ENCODE data around the gene TIMP2. TPM values are rescaled to one million over a fixed set of nuclear protein-coding genes. Genes with fewer than 3 reads are reported as not detected.

Gene TIMP2
- total RNA-seq, 1 experiment from 2014 or later: 60.5 TPM

DNA sequence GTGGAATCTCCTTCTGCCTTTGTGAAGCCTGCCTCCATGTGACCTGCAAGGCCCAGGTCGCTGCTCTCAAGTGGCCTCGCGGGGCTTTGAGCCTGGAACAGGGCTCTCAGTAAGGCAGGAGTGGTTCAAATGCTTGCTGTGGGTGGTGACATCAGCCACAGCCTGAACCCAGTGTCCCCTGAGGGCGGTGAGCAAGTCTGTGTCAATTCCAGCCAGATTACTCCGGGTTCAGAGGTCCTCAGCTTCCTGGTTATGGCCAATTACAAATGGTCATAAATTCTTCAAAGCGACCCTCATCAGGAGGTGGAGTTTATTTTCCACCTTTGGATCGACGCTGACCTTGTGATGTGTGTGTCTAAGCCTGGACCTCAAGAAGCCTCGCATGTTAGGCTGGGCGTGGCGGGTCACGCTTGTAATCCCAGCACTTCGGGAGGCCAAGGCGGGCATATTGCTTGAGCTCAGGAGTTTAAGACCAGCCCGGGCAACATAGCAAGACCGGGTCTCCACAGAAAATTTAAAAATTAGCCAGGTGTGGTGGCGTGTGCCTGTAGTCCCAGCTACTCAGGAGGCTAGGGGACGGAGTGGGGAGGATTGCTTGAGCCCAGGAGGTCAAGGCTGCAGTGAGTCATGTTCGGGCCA lies 37.3 kb upstream of the TIMP2 start:
- Histone ChIP-seq H3K27ac (ENCODE audit: low read depth, low read length, poor library complexity, severe bottlenecking) (no peak overlapping the region), H3K9me3 (ENCODE audit: low read depth, low read length, poor library complexity, severe bottlenecking) (no peaks in the 10 kb centered on the region), H3K4me1 (ENCODE audit: insufficient read depth, low read length, poor library complexity, severe bottlenecking) (no peaks in the 10 kb centered on the region), H3K36me3 (ENCODE audit: insufficient read depth, low read length, poor library complexity, severe bottlenecking) (no peaks in the 10 kb centered on the region), H3K27me3 (replicated peaks; ENCODE audit: insufficient read depth, low read depth, low read length, poor library complexity) (no peaks in the 10 kb centered on the region), H3K4me3 (ENCODE audit: low read depth, low read length, poor library complexity, severe bottlenecking) (no peak overlapping the region)
- BruUV-seq (replicated peaks): no TSS peak
- ChIA-PET POLR2A (ENCODE audit: low non-redundant PET) (interaction anchor here (0.6 kb wide), 1 partner anchor 67 kb away, joined by 4 read pairs; no protein-coding TSS in a partner anchor), CTCF (no interaction called here)
- TF ChIP-seq, protein P1, sequence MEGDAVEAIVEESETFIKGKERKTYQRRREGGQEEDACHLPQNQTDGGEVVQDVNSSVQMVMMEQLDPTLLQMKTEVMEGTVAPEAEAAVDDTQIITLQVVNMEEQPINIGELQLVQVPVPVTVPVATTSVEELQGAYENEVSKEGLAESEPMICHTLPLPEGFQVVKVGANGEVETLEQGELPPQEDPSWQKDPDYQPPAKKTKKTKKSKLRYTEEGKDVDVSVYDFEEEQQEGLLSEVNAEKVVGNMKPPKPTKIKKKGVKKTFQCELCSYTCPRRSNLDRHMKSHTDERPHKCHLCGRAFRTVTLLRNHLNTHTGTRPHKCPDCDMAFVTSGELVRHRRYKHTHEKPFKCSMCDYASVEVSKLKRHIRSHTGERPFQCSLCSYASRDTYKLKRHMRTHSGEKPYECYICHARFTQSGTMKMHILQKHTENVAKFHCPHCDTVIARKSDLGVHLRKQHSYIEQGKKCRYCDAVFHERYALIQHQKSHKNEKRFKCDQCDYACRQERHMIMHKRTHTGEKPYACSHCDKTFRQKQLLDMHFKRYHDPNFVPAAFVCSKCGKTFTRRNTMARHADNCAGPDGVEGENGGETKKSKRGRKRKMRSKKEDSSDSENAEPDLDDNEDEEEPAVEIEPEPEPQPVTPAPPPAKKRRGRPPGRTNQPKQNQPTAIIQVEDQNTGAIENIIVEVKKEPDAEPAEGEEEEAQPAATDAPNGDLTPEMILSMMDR (conservative IDR thresholded peaks at IDR 0.05; ENCODE audit: low read depth, low read length): no peak
- TF ChIP-seq EZH2 (IDR thresholded peaks at IDR 0.05; ENCODE audit: borderline replicate concordance, low read depth, low read length, poor library complexity, severe bottlenecking): no peak
- intact Hi-C loops (cut with micrococcal nuclease; ENCODE audit: unreplicated experiment): no loop called here
- no peak for DNase-seq (ENCODE audit: low spot score)

DNA sequence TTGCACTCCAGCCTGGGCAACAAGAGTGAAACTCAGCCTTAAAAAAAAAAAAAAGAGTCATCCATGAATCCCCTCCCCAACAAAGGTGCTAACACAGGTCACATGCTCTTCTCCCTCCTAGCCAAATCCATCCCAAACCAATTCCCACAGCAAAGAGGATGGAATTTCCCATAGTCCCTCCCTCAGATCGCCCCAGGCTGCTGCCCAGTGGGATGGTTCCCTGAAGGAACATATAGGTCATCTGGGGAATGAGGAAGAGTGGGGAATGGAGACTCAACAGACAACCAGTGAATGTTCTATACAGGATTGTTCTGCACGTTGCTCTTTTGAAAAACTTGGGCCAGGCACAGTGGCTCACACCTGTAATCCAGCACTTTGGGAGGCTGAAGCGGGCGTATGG lies 36.4 kb upstream of the TIMP2 start:
- intact Hi-C loops (cut with micrococcal nuclease; ENCODE audit: unreplicated experiment): no loop called here
- POLR2A ChIA-PET (ENCODE audit: low non-redundant PET): no interaction called here
- H3K4me3 ChIP-seq (ENCODE audit: low read depth, low read length, poor library complexity, severe bottlenecking): no peak overlapping the region

DNA sequence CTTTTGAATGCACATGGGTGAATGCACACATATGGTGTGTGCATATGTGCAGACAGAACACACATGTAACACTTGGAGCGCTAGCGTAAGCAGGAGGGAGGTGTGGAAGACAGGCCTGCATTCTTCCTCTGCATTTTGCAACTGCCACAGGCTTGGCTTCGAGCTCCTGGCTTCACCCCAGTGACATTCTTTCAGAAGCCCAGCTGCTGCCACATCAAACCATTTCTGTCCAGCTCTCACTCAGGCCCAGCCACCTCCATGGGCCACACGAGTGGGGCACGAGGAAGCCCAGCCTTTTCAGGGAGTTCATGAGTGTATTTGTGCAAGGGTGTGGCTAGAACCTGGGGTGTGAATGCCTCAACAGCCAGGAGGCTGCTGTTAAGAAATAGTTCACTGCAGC lies 35.7 kb upstream of the TIMP2 start:
- ChIA-PET POLR2A (ENCODE audit: low non-redundant PET) (no interaction called here), CTCF (no interaction called here)
- Histone ChIP-seq H3K36me3 (ENCODE audit: insufficient read depth, low read length, poor library complexity, severe bottlenecking) (no peaks in the 10 kb centered on the region), H3K4me1 (ENCODE audit: insufficient read depth, low read length, poor library complexity, severe bottlenecking) (no peaks in the 10 kb centered on the region), H3K27me3 (replicated peaks; ENCODE audit: insufficient read depth, low read depth, low read length, poor library complexity) (no peaks in the 10 kb centered on the region), H3K27ac (ENCODE audit: low read depth, low read length, poor library complexity, severe bottlenecking) (no peak overlapping the region), H3K4me3 (ENCODE audit: low read depth, low read length, poor library complexity, severe bottlenecking) (no peak overlapping the region), H3K9me3 (ENCODE audit: low read depth, low read length, poor library complexity, severe bottlenecking) (no peaks in the 10 kb centered on the region)
- intact Hi-C loops (cut with micrococcal nuclease; ENCODE audit: unreplicated experiment): no loop called here
- no peak for DNase-seq (ENCODE audit: low spot score)
- no TSS peak for BruUV-seq (replicated peaks)
- no peak for TF ChIP-seq EZH2 (IDR thresholded peaks at IDR 0.05; ENCODE audit: borderline replicate concordance, low read depth, low read length, poor library complexity, severe bottlenecking)
- TF ChIP-seq, protein P1 (conservative IDR thresholded peaks at IDR 0.05; ENCODE audit: low read depth, low read length): no peak

More for the DNA sequence above, 36.4 kb upstream of the TIMP2 start:
- Histone ChIP-seq H3K36me3 (ENCODE audit: insufficient read depth, low read length, poor library complexity, severe bottlenecking) (no peaks in the 10 kb centered on the region), H3K4me1 (ENCODE audit: insufficient read depth, low read length, poor library complexity, severe bottlenecking) (no peaks in the 10 kb centered on the region), H3K27ac (ENCODE audit: low read depth, low read length, poor library complexity, severe bottlenecking) (no peak overlapping the region), H3K9me3 (ENCODE audit: low read depth, low read length, poor library complexity, severe bottlenecking) (no peaks in the 10 kb centered on the region), H3K27me3 (replicated peaks; ENCODE audit: insufficient read depth, low read depth, low read length, poor library complexity) (no peaks in the 10 kb centered on the region)
- DNase-seq (ENCODE audit: low spot score): no peak
- TF ChIP-seq, protein P1 (conservative IDR thresholded peaks at IDR 0.05; ENCODE audit: low read depth, low read length): no peak
- TF ChIP-seq EZH2 (IDR thresholded peaks at IDR 0.05; ENCODE audit: borderline replicate concordance, low read depth, low read length, poor library complexity, severe bottlenecking): no peak
- CTCF ChIA-PET: no interaction called here
- BruUV-seq (replicated peaks): no TSS peak

Data from A673 (cell line).